Esophagus muscularis mucosa (tissue), 3 donors: ENCODE results near the gene GTPBP6.

Source experiments
- POLR2A ChIP-seq: fragments of 450-650 bp; IDR thresholded peaks from one replicate; pipeline ENCODE4 v1.6.1; 2017; ENCODE audit warnings: antibody characterized with exemption, moderate library complexity, mild to moderate bottlenecking, low read depth
- TF ChIP-seq, protein P1 (sequence below), 3 experiments: fragments of 200-600 bp in 2 of 3; fragments of 450-650 bp in 1 of 3; sonication (generic) in 2 of 3; IDR thresholded peaks; one replicate each; pipeline ENCODE4 v1.5.1; 2017 to 2019; ENCODE audit warnings: antibody characterized with exemption in 3 of 3, mild to moderate bottlenecking in 2 of 3, moderate library complexity in 1 of 3

DNA sequence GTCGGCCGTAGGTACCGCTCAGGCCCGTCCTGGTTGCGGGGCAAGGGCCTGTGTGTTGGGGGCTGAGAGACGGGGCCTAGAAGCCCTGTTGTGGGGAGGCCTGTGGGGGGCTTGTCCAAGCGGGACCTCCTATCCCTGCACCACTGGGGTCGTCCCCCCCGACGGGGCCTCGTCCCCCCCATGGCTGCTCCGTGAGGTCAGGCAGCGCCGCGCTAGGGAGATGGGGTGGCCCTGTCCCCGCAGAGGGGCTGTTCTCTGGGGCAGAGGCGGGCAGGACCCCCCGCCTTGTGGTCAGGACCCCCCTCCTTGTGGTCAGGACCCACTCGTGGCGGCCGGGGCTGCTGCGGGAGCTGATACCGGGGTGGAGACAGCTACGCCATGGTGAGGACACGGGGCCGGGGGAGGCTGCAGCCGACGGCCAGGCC, 12.1 kb upstream of the GTPBP6 start:
- TF ChIP-seq, protein P1, sequence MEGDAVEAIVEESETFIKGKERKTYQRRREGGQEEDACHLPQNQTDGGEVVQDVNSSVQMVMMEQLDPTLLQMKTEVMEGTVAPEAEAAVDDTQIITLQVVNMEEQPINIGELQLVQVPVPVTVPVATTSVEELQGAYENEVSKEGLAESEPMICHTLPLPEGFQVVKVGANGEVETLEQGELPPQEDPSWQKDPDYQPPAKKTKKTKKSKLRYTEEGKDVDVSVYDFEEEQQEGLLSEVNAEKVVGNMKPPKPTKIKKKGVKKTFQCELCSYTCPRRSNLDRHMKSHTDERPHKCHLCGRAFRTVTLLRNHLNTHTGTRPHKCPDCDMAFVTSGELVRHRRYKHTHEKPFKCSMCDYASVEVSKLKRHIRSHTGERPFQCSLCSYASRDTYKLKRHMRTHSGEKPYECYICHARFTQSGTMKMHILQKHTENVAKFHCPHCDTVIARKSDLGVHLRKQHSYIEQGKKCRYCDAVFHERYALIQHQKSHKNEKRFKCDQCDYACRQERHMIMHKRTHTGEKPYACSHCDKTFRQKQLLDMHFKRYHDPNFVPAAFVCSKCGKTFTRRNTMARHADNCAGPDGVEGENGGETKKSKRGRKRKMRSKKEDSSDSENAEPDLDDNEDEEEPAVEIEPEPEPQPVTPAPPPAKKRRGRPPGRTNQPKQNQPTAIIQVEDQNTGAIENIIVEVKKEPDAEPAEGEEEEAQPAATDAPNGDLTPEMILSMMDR (IDR thresholded peaks at IDR 0.05): no peak
- TF ChIP-seq POLR2A: no peak
